ENCODE results near the gene TMEM244. TPM values are rescaled to one million over a fixed set of nuclear protein-coding genes. Genes with fewer than 3 reads are reported as not detected.
"Not testable (repeated sequence)": the region's sequence is repeated elsewhere in the genome, so short reads cannot be mapped to it uniquely, and the experiment has no call there.

Gene TMEM244
- not detected for polyA plus RNA-seq (2013, experiment 1 of 2; ENCODE audit: insufficient read length)
- polyA plus RNA-seq (2013, experiment 2 of 2; ENCODE audit: insufficient read length) = not detected

- peak; percentile 85 for DNase-seq
Measured at GRCh38 chr6:129860908-129861665, at the start of gene TMEM244. Gene TMEM244, minus strand, starts transcription at chr6:129861315. Its CDS starts 127 bp downstream, at chr6:129861188.

- no peak for DNase-seq
Measured at GRCh38 chr6:129908858-129909257, 47.7 kb upstream of the TMEM244 start.

- DNase-seq = no peak
Measured at GRCh38 chr6:129908356-129908755, 47.2 kb upstream of the TMEM244 start.

GRCh38 chr6:129906515-129907077 is 45.5 kb upstream of the TMEM244 start:
- no peak for DNase-seq

GRCh38 chr6:129903082-129903481 is 42.0 kb upstream of the TMEM244 start:
- DNase-seq = no peak

GRCh38 chr6:129902681-129903080 is 41.6 kb upstream of the TMEM244 start:
- DNase-seq = no peak

- no peak for DNase-seq
Measured at GRCh38 chr6:129901910-129902309, 40.8 kb upstream of the TMEM244 start.

GRCh38 chr6:129895692-129896091 is 34.6 kb upstream of the TMEM244 start:
- peak; percentile 60 for DNase-seq

- peak; percentile 63 for DNase-seq
Measured at GRCh38 chr6:129894921-129895320, 33.8 kb upstream of the TMEM244 start.

GRCh38 chr6:129893640-129894039 is 32.5 kb upstream of the TMEM244 start:
- DNase-seq = peak; percentile 44

- DNase-seq = no peak
Measured at GRCh38 chr6:129890701-129891100, 29.6 kb upstream of the TMEM244 start.

- DNase-seq = peak; percentile 57
Measured at GRCh38 chr6:129890164-129890563, 29.0 kb upstream of the TMEM244 start.

GRCh38 chr6:129889580-129889979 is 28.5 kb upstream of the TMEM244 start:
- DNase-seq = peak; percentile 82

- DNase-seq = no peak
Measured at GRCh38 chr6:129886401-129887155, 25.5 kb upstream of the TMEM244 start.

GRCh38 chr6:129884211-129884610 is 23.1 kb upstream of the TMEM244 start:
- no peak for DNase-seq

GRCh38 chr6:129882510-129883023 is 21.5 kb upstream of the TMEM244 start:
- no peak for DNase-seq

- DNase-seq = not testable (repeated sequence)
Measured at GRCh38 chr6:129877894-129878293, 16.8 kb upstream of the TMEM244 start.

- DNase-seq = no peak
Measured at GRCh38 chr6:129875610-129876520, 14.8 kb upstream of the TMEM244 start.

- DNase-seq = no peak
Measured at GRCh38 chr6:129874837-129875236, 13.7 kb upstream of the TMEM244 start.

- DNase-seq = no peak
Measured at GRCh38 chr6:129872586-129872985, 11.5 kb upstream of the TMEM244 start.

- no peak for DNase-seq
Measured at GRCh38 chr6:129871221-129871620, 10.1 kb upstream of the TMEM244 start.

GRCh38 chr6:129867403-129867802 is 6.3 kb upstream of the TMEM244 start:
- DNase-seq = no peak
